Astrocyte of the spinal cord (primary cell): Measurements from ENCODE around the gene ESYT2.

Source experiments
- DNase-seq: peaks from one replicate; pipeline ENCODE4 v3.0.0; 2011; ENCODE audit warnings: low read depth, low spot score
- H3K4me3 ChIP-seq: 2 replicates; pipeline ENCODE4 v1.5.1; 2011; ENCODE audit warnings: low read depth, mild to moderate bottlenecking, low read length, moderate library complexity
- in situ Hi-C: cut with HindIII; loops from 2 replicates; pipeline ENCODE4 v1.10.0; 2017; ENCODE audit warnings: low sequenced_read_pairs
- TF ChIP-seq, protein P1 (sequence below): IDR thresholded peaks from 2 replicates; pipeline ENCODE4 v1.5.1; 2012; ENCODE audit warnings: low read depth, mild to moderate bottlenecking, low read length, inconsistent platforms

ESYT2 gene

GRCh38 chr7:158689488-158689887 lies 139.8 kb downstream of the ESYT2 start:
- H3K4me3 ChIP-seq, result no peak overlapping the region
- TF ChIP-seq, protein P1, sequence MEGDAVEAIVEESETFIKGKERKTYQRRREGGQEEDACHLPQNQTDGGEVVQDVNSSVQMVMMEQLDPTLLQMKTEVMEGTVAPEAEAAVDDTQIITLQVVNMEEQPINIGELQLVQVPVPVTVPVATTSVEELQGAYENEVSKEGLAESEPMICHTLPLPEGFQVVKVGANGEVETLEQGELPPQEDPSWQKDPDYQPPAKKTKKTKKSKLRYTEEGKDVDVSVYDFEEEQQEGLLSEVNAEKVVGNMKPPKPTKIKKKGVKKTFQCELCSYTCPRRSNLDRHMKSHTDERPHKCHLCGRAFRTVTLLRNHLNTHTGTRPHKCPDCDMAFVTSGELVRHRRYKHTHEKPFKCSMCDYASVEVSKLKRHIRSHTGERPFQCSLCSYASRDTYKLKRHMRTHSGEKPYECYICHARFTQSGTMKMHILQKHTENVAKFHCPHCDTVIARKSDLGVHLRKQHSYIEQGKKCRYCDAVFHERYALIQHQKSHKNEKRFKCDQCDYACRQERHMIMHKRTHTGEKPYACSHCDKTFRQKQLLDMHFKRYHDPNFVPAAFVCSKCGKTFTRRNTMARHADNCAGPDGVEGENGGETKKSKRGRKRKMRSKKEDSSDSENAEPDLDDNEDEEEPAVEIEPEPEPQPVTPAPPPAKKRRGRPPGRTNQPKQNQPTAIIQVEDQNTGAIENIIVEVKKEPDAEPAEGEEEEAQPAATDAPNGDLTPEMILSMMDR, result no peak
- in situ Hi-C loops, result no loop called here
- no peak for DNase-seq

GRCh38 chr7:158687406-158687805 lies 141.9 kb downstream of the ESYT2 start:
- in situ Hi-C loops, result no loop called here
- DNase-seq, result no peak
- H3K4me3 ChIP-seq, result no peak overlapping the region
- TF ChIP-seq, protein P1, result no peak

DNA sequence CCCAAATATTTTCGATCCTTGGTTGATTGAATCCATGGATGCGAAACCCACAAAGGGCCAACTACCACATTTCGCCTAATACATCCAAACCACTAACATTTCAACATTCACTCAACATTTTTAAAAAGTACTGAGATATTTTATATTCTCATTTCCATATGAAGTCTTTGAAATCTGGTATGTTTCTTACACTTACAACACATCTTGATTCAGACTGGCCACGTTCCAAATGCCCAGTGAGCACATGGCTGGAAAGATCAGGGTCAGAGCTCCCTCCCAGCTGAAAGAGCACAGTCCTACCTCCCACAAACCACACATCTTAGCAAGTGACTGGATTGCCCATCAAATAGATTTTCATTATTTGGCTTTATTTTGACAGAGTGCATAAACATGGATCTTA lies 143.6 kb downstream of the ESYT2 start:
- TF ChIP-seq, protein P1, result no peak
- in situ Hi-C loops, result no loop called here
- H3K4me3 ChIP-seq, result no peak overlapping the region
- DNase-seq, result no peak

- in situ Hi-C loops, result no loop called here
- TF ChIP-seq, protein P1, result no peak
- DNase-seq, result no peak
- no peak overlapping the region for H3K4me3 ChIP-seq
Observed at GRCh38 chr7:158684329-158684728, 145.0 kb downstream of the ESYT2 start.

DNA sequence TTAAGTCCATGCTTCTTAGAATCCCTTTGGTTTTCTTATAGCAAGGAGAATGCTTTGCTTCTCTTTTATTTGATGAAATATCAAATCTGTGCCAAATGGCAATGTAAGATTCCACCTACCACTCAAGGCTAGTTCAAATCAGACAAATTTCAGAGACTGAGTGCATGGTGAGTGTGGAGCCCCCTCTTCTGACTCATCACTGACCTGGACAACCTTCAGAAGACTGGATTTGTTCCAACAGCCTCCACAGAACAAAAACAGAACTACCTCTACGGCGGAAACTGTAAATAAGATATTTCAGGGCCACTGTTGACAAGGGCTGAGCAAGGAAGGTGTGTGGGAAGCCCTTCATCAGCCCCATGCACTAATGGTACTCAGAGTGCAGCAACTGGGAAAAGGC lies 145.8 kb downstream of the ESYT2 start:
- TF ChIP-seq, protein P1, result no peak
- no peak overlapping the region for H3K4me3 ChIP-seq
- DNase-seq, result no peak
- in situ Hi-C loops, result no loop called here

DNA sequence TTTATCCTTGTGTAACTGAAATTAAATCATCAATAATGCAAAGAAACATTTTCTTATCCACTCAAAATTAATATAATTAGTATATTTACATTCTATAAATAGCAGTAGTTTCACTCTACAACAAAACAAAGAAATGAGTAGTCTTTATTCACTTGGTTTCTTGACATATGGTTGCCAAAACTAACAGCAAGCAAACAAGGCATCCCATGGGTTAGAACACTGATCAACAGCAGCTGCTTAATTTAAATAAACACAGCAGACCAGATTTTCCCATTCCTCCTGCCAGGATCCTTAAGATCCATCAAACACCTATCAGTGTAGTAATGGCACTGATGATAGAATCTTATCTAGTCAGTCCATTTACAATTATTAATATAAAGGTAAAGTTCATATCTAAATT lies 146.9 kb downstream of the ESYT2 start:
- in situ Hi-C loops, result no loop called here
- DNase-seq, result no peak
- H3K4me3 ChIP-seq, result no peak overlapping the region
- TF ChIP-seq, protein P1, result no peak
